ENCODE results near the gene AP4E1.
"Not testable (repeated sequence)": the region's sequence is repeated elsewhere in the genome, so short reads cannot be mapped to it uniquely, and the experiment has no call there.

AP4E1 gene

GRCh38 chr15:51030649-51031316, 122.3 kb downstream of the AP4E1 start:
- DNase-seq, result no peak

GRCh38 chr15:51037474-51037873, 129.0 kb downstream of the AP4E1 start:
- DNase-seq, result not testable (repeated sequence)

GRCh38 chr15:51038162-51038973, 129.9 kb downstream of the AP4E1 start:
- no peak for DNase-seq

- DNase-seq, result no peak
These were observed 130.5 kb downstream of the AP4E1 start for GRCh38 chr15:51038974-51039319.

- no peak for DNase-seq
These were observed 135.7 kb downstream of the AP4E1 start for GRCh38 chr15:51044037-51044727.

GRCh38 chr15:51046016-51046415, 137.5 kb downstream of the AP4E1 start:
- no peak for DNase-seq

- DNase-seq, result no peak
These were observed 138.4 kb downstream of the AP4E1 start for GRCh38 chr15:51046799-51047449.

GRCh38 chr15:51048308-51048707, 139.8 kb downstream of the AP4E1 start:
- DNase-seq, result no peak

GRCh38 chr15:51049081-51049480, 140.6 kb downstream of the AP4E1 start:
- DNase-seq, result no peak

GRCh38 chr15:51051776-51052175, 143.3 kb downstream of the AP4E1 start:
- DNase-seq, result no peak

- no peak for DNase-seq
These were observed 145.1 kb downstream of the AP4E1 start for GRCh38 chr15:51053571-51053970.

GRCh38 chr15:51054535-51054934, 146.1 kb downstream of the AP4E1 start:
- DNase-seq, result no peak

Data from NCI-H1694 treated with DMSO at 0.1 percent for 48 hours (cell line).